KOPT-K1 (cell line): Measurements from ENCODE around the gene LY6G6C.
"Not testable (repeated sequence)": the region's sequence is repeated elsewhere in the genome, so short reads cannot be mapped to it uniquely, and the experiment has no call there.

Experiments used
- H3K27ac ChIP-seq: fragments of 200-600 bp; sonication (generic); 2 replicates; pipeline ENCODE4 v1.5.1; 2016; ENCODE audit warnings: antibody characterized with exemption, mild to moderate bottlenecking, low read depth, low read length; ENCODE audit not compliant: poor library complexity, severe bottlenecking
- H3K36me3 ChIP-seq: fragments of 200-600 bp; sonication (generic); 2 replicates; pipeline ENCODE4 v1.5.1; 2017; ENCODE audit warnings: antibody characterized with exemption, mild to moderate bottlenecking, low read length, moderate library complexity; ENCODE audit not compliant: insufficient read depth
- H3K9me3 ChIP-seq: fragments of 200-600 bp; sonication (generic); 2 replicates; pipeline ENCODE4 v1.5.1; 2017; ENCODE audit warnings: antibody characterized with exemption, low read length, mild to moderate bottlenecking; ENCODE audit not compliant: insufficient read depth, poor library complexity, severe bottlenecking

The LY6G6C gene

DNA sequence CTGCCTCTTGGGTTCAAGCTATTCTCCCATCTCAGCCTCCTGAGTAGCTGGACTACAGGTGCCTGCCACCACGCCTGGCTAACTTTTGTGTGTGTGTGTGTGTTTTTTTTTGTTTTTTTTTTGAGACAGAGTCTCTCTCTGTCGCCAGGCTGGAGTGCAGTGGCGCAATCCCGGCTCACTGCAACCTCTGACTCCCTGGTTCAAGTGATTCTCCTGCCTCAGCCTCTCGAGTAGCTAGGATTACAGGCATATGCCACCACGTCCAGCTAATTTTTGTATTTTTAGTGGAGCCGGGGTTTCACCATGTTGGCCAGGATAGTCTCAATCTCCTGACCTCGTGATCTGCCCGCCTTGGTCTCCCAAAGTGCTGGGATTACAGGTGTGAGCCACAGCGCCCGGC is 12.4 kb downstream of the LY6G6C start:
- not testable (repeated sequence) for H3K9me3 ChIP-seq, H3K36me3 ChIP-seq, H3K27ac ChIP-seq

DNA sequence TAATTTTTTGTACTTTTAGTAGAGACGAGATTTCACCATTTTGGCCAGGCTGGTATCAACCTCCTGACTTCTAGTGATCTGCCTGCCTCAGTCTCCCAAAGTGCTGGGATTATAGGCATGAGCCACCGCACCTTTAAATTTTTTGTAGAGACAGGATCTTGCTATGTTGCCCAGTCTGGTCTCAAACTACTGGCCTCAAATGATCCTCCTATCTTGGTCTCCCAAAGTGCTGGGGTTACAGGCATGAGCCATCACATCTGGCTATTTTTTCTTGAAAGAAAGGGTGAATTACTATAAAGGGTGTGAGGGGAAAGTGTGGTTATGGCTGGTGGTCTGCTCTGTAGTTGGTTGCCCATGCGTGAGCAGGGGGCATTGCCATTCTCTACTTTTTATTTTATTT is 13.3 kb downstream of the LY6G6C start:
- Histone ChIP-seq H3K9me3 (no peaks in the 10 kb centered on the region), H3K36me3 (no peaks in the 10 kb centered on the region), H3K27ac (no peak overlapping the region)

DNA sequence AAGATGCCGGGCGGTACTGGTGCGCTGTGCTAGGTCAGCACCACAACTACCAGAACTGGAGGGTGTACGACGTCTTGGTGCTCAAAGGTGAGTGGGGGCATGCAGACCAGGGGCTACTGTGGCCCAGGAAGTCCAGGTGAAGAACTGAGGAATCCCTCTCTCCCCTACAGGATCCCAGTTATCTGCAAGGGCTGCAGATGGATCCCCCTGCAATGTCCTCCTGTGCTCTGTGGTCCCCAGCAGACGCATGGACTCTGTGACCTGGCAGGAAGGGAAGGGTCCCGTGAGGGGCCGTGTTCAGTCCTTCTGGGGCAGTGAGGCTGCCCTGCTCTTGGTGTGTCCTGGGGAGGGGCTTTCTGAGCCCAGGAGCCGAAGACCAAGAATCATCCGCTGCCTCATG is 13.8 kb downstream of the LY6G6C start:
- no peak overlapping the region for H3K27ac ChIP-seq
- no peaks in the 10 kb centered on the region for H3K9me3 ChIP-seq
- no peaks in the 10 kb centered on the region for H3K36me3 ChIP-seq

DNA sequence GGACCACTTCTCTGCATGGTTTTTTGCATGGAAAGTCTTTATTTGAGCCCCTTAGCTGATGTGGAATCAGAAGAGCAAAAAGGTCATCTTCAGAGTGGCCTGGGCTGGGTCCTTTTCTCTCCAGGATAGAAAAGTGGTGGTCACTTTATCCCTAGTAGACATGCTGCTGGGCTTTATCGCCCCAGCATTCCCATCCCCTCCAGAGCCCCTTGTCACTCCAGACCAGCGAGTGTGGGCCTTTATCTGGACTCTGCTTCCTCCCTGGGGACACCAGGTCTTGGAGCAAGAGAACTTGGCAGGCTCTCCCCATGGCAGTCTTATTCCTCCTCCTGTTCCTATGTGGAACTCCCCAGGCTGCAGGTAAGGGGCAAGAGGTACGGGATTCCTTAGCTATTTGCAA is 14.9 kb downstream of the LY6G6C start, which contains the start of gene LY6G6F:
Gene LY6G6F, plus strand, starts transcription at position 268 of the 400 bp plus-strand sequence. Its CDS starts 41 bp downstream, at position 309.
- Histone ChIP-seq H3K27ac (no peak within 1 kb of the TSS), H3K9me3 (no peaks in the 10 kb centered on the region), H3K36me3 (no peaks in the 10 kb centered on the region)

DNA sequence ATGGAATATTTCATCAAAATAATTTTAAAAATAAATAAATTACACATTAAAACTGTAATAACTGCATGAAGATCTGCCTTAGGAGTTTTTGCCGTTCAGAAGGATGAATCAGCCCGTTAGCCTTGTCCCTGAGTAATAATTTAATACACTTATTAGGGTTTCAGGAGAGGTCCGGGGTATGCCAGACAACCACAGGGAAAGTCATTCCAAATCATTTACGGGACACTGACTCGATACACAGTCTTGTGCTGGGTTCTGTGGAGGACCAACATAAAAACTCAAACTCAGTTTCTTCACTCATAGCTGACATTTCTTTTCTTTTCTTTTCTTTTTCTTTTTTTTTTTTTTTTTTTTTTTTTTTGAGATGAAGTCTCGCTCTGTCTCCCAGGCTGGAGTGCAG is 15.6 kb downstream of the LY6G6C start:
- Histone ChIP-seq H3K27ac (no peak overlapping the region), H3K36me3 (peaks cover 3% of the 10 kb centered on the region), H3K9me3 (no peaks in the 10 kb centered on the region)

DNA sequence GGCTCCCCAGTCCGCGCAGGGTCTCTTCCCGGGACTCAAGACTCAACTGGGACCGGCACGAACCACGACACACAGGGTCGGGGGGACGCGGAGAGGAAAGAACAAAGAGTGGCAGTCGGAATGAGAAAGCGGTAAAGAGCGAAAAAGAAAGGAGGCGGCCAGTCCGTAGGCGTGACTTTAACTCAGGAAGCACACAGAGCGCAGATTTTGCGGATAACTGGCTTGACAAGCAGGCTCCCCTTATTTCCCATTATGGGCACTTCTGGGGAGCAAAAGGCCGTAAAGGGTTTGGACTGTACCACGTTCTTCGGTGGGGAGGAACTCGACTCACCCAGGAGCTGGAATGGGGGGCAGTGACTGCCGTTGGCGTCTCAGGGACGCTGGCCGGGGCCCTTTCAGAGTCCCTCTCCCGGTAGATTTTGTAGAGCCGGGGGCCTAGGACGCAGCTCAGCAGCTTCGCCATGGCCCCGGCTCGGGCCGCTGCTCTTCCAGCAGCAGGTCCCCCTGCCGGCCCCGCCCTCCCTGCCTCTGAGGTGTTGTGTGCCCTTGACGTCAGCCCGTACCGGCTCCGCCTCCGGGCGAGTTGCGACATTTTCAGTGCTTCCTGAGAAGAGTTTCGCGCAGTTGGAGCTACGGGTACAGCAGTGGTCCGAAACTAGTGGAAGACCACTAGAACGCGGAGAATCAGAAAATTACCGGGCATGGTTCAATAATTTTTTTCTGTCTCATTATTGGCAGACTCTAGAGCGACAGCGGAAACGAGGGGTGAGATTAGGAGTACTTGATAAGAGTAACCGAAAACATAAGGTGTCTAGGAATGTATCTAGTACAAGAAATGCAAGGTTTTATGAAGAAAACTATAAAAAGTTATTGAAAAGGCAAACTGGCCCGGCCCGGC is 18.5 kb downstream of the LY6G6C start, which contains the start of gene ABHD16A:
Gene ABHD16A, minus strand, starts transcription at position 506 of the 898 bp plus-strand sequence. Its CDS starts 43 bp downstream, at position 463.
- peaks cover 21% of the 10 kb centered on the region for H3K36me3 ChIP-seq
- peak within 1 kb of the TSS; percentile 88 for H3K27ac ChIP-seq
- no peaks in the 10 kb centered on the region for H3K9me3 ChIP-seq

DNA sequence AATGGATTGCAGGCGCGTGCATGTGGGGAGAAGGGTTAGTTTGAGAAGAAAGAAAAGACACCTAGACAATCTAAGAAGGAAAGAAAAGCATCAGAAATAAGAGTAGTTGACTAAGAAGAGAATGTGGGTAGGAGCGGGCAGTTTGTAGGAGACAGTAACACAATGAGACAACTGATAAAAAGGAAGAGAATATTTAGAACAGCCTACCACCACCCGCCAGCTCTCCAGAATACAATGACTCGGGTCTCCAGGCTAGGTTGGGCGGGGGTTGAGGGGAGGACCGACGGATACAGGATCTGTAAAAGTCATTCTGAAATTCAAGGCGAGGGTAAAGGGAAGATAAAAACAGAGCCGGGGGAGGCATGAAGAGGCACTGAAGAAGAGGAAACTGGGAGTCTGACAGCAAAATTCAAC is 19.1 kb downstream of the LY6G6C start:
- H3K36me3 ChIP-seq: peaks cover 28% of the 10 kb centered on the region
- H3K27ac ChIP-seq: peak overlapping the region; percentile 88
- no peaks in the 10 kb centered on the region for H3K9me3 ChIP-seq

DNA sequence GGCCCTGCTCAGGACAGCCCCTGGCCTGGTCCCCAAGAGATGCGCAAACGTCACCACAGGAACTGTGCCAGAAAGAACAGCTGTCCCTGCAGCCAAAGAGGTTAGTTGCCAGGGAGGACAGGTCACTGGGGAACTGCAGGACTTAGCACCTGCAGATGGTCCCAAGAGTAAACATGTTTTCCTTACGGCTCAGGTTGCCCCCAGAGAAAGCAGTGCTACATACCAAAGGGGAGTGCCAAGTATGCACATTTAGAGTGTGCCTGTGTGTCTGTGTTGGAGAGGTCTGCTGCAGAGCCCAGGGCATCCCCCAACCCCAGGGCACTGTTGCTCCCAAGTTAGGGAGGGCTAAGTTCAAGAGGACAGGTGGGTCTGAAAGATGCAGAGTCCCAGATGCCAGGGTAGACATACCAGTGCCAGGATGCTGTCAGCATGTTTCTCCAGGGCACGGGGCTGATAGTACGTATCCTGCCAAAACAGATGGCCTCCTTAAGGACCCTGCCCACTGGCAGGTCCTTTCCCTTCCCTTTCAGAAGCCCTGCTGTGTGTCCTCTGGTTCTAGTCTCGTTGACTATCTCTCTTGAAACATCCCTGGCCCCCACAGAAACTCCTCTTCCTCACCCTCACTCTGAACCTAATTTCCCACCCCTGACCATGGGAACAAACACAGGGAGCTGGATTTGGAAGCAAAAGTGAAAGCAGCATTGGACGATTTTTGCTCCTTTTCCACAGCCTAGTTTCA is 19.7 kb downstream of the LY6G6C start:
- Histone ChIP-seq H3K27ac (peak overlapping the region; percentile 88), H3K9me3 (no peaks in the 10 kb centered on the region), H3K36me3 (peaks cover 34% of the 10 kb centered on the region)

DNA sequence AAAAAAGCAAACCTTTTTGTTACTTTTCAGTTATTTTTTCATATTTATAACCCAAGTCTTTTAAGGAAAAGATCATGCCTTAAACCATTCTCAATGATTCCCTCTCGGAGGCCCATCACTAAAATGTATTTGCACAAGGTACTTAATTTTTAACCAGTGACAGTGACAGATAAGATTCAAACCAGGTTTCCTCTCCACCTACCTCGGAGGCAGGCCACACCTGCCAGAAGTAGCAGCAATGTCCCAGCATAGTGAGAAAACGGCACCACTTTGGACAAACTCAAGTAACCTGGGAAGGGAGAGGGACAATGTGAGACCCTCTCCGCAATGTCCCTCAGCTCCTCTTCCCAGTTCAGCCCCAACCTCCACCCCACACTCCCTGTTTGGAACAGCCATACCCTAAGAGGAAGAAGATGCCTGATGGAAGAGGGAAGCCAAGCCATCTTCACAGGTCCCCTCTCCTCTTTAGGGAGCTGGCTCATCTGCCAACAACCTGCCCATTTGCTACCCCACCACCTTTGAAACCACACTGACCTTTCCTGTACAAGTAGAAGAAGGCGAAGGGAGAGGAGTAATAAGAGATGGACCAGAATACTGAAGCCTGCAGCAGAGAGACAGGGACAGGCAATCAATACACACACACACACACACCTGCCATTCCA is 20.7 kb downstream of the LY6G6C start:
- Histone ChIP-seq H3K9me3 (no peaks in the 10 kb centered on the region), H3K27ac (no peak overlapping the region), H3K36me3 (peaks cover 43% of the 10 kb centered on the region)

DNA sequence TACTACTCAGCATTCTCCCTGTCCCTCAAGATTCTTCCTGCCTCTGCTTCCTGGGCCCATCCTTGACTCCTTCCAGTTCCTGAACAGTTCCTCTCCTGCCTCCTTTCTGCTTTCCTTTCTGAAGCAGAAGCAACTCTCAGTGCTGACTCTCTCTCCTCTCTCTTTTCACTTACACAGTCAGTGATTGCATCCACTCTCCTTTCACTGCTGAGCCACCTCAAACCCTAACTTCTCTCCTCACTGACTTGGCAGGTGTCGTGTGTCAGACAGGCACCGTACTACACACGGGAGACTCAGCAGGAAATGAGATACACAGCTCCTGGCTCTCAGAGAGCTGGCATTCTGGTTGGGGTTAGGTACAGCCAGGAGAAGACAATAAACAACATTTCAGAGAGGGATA is 24.0 kb downstream of the LY6G6C start:
- Histone ChIP-seq H3K27ac (no peak overlapping the region), H3K9me3 (no peaks in the 10 kb centered on the region), H3K36me3 (peaks cover 75% of the 10 kb centered on the region)

DNA sequence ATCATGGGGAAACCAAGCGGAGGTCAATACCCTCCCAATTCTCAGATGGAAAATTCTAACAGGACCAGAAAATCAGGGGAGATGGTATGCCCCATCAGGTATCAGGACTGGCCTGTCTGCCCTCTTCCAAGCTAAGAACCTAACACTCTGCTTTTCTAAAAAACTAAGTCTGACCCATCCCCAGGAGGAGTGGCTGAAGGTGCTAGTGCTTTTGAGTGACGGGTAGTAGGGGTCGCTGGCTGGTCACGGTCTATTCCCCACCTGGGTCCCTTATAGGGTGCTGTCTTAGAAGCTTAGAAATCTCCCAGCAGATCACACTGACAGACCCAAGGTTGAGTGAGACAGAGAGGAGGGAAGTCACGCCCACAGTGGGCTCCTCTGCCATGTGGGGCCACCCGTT is 28.0 kb downstream of the LY6G6C start:
- H3K36me3 ChIP-seq: peaks cover 95% of the 10 kb centered on the region
- no peak overlapping the region for H3K27ac ChIP-seq
- no peaks in the 10 kb centered on the region for H3K9me3 ChIP-seq

DNA sequence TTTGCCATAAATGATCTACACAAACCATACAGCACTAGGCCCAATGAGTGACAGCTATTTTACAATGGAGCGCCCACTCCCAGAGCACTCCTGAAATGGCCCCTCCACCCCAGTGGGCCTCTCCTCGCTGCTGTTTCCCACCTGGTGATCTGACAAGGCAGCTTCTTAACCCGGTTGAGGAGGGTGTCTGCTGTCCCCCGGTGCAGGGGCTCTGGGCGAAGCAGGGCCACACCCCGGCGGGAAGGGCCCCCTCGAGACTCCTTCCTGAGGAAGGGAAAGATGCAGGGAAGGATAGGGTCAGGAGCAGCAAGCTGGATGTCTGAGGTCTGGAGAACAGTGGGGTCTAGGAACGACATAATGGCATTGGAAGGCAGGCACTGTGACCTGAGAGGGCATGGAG is 28.7 kb downstream of the LY6G6C start:
- H3K9me3 ChIP-seq: no peaks in the 10 kb centered on the region
- no peak overlapping the region for H3K27ac ChIP-seq
- peaks cover 99% of the 10 kb centered on the region for H3K36me3 ChIP-seq

DNA sequence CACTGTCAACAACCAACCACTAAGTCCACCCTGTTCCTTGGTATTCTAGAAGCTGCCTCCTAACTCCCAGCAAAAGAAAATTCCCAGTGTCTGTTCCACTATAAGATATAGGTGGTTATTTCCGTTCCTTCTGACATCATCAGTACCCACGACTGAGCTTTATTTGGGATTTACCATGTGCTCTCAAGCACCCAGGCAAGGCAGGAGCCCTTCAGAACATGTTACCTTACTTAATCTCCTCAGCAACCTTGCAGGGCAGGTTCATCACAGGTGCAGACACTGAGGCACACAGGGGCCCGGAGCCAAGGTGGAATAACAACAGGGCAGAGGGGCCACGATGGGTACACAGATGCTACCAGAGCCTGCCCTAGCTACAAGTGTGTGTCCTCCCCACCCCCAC is 29.2 kb downstream of the LY6G6C start:
- Histone ChIP-seq H3K9me3 (no peaks in the 10 kb centered on the region), H3K27ac (no peak overlapping the region), H3K36me3 (peaks cover 99% of the 10 kb centered on the region)

DNA sequence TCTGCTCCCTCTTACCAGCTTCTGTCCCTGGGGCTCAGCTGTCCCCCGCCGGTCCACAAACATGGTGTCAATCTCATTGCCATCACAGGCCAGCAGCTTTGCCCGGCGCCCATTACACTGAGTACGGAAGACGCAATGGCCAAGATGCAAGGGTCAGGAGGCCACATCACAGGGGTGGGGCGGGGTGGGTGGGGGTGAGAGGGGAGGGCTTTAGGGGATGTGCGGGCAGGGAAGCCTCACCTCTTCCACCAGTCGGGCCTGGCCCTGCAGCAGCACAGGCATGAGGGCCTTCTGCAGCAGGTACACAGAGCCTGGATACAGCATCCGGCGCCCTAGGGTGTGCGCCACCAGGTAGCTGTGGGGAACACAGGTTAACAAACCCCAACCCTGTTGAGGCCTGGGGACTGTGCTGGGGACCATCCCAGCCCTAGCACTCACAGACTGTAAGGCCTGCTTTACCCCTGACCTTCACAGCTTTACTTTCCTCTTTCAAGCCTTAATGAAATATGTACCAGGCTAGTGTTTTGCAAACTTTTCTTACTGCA is 29.9 kb downstream of the LY6G6C start:
- Histone ChIP-seq H3K27ac (no peak overlapping the region), H3K9me3 (no peaks in the 10 kb centered on the region), H3K36me3 (peaks cover 99% of the 10 kb centered on the region)

DNA sequence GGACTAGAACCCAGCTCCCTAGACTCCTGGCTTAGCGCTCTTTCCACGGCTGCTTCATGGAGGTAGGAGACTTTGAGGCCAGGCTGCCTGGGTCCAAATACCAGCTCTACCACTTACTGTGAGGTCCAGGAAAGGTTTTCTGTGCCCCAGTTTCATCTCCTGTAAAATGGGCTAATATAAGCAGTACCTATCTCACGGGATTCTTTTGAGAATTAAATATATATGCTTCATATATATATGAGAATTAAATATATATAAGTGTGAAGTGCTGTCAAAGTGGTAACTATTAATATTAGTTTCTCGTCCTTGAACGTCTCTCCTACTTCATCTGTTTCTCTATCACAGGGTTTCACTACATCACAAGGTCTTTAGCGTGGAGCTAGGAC is 30.5 kb downstream of the LY6G6C start:
- peaks cover 99% of the 10 kb centered on the region for H3K36me3 ChIP-seq
- no peak overlapping the region for H3K27ac ChIP-seq
- H3K9me3 ChIP-seq: no peaks in the 10 kb centered on the region
